ENCODE data around the gene TMCO4.
"Not testable (repeated sequence)": the region's sequence is repeated elsewhere in the genome, so short reads cannot be mapped to it uniquely, and the experiment has no call there.

The TMCO4 gene

GRCh38 chr1:19812875-19813642 lies 13.3 kb upstream of the TMCO4 start:
- no peak for DNase-seq

GRCh38 chr1:19811206-19811851 lies 11.6 kb upstream of the TMCO4 start:
- DNase-seq, result no peak

- no peak for DNase-seq
Measured at GRCh38 chr1:19809044-19809750, 9.5 kb upstream of the TMCO4 start.

DNA sequence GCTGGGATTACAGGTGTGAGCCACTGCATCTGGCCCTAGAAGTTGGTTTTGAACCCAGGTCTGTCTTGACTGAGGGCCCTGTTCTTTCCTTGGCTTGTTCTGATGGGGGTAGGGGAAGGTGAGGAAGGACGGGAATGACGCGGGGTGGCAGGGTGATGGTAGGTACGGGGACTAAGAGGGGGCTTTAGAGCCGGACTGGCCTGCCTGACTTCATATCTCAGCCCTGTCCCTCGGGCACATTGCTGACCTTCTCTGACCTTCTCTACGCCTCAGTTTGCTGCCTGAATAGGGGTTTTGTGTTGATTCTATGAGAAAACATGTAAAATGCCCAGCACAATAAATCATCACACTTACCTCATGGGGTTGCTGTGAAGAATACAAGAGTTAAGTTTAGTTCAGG lies 8.6 kb upstream of the TMCO4 start:
- DNase-seq, result no peak

- DNase-seq, result no peak
Measured at GRCh38 chr1:19804831-19805251, 5.1 kb upstream of the TMCO4 start.

GRCh38 chr1:19802269-19802668 lies 2.6 kb upstream of the TMCO4 start:
- DNase-seq, result no peak

DNA sequence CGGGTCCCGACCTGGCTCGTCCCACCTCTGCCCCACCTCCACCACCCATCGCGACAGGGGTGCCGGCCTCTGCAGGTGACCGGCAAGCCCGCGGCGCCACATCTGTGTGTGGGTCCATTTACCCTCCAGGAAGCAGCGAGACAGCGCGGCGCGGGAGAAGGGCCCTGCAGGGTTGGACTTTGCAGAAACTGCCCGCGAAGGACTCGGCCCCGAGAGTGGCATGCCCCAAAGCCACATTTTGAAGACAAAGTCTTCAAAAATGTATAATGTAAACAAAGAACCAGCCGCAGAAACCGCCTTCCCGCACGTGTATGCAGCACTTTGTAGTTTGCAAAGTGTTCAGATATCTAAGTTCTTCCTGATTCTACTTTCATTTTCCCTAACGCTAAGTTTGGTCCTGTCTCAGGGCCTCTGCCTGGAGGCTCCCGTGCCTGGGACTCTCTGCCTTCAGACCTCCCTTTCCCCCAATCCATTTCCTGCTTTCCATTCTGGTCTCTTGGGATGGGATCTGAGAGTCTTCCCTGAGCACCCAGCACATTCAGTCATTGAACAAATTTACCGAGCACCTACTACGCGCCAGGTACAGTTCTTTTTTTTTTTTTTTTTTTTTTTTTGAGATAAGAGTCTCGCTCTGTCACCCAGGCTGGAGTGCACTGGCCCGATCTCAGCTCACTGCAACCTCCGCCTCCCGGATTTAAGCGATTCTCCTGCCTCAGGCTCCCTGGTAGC lies 524 bp upstream of the TMCO4 start:
- DNase-seq, result no peak

DNA sequence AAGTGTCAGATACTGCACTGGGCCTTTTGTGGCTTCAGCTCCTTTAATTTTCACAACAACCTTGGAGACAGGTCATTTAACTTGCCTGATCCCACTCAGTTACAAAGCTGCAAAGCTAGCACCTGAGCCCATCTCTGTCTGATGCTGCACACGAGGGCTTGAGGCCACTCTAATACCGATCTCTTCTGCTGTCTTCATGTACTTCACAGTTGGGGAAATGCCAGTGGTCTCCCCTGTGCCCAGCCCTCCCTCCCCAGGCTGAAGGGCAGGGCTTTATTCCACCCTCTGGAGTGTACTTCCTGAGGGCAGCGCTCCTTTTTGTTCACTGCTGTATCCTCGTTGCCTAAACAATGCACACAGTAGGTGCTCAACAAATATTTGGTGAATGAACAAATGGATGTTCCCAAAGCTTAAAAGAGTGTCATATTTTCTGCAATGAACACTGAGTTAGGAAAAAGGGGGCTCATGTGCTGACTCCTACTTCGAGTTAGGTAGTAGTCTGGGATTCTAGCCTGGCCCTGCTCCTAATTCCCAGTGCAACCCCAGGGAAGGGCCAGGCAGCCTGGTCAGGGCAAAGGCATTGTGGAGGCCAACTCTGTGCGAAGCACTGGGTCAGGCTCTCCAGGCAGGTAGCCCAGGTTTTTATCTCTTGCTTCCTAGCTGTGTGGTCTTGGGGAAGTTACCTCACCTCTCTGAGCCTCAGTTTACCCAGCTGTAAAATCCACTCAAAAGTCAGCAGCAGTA lies 1.1 kb downstream of the TMCO4 start:
- DNase-seq, result no peak

- no peak for DNase-seq
Measured at GRCh38 chr1:19797827-19798226, 1.9 kb downstream of the TMCO4 start.

- no peak for DNase-seq
Measured at GRCh38 chr1:19794583-19794982, 5.1 kb downstream of the TMCO4 start.

- no peak for DNase-seq
Measured at GRCh38 chr1:19793360-19794046, 6.2 kb downstream of the TMCO4 start.

DNA sequence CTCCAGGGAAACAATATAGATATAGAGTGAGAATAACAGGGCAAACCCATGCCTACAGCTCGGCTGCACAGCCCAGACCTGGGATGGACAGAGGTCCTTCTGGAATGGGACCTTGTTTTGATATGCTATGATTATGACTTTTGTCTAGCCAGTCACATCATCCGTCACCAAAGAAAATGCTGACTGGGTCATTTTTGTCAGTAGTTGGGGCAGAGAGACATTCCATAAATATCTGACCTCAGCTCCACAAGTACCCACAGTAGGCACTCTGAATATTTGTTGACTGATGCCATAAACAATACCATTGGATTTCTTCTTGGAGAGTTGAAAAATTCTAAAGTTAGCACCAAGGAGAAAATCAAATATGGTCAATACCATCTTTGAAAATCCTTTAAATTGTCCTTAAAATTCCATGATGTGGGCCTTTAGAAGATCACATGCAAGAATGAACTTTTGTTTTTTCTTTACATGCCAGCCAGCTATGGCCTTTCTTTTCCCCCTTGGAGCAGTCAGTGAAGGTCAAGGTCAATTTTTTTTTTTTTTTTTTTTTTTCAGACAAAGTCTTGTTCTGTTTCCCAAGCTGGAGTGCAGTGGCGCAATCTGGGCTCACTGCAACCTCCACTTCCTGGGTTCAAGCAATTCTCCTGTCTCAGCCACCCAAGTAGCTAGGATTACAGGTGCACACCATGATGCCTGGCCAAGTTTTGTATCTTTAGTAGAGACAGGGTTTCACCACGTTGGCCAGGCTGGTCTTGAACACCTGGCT lies 7.3 kb downstream of the TMCO4 start:
- DNase-seq, result no peak

DNA sequence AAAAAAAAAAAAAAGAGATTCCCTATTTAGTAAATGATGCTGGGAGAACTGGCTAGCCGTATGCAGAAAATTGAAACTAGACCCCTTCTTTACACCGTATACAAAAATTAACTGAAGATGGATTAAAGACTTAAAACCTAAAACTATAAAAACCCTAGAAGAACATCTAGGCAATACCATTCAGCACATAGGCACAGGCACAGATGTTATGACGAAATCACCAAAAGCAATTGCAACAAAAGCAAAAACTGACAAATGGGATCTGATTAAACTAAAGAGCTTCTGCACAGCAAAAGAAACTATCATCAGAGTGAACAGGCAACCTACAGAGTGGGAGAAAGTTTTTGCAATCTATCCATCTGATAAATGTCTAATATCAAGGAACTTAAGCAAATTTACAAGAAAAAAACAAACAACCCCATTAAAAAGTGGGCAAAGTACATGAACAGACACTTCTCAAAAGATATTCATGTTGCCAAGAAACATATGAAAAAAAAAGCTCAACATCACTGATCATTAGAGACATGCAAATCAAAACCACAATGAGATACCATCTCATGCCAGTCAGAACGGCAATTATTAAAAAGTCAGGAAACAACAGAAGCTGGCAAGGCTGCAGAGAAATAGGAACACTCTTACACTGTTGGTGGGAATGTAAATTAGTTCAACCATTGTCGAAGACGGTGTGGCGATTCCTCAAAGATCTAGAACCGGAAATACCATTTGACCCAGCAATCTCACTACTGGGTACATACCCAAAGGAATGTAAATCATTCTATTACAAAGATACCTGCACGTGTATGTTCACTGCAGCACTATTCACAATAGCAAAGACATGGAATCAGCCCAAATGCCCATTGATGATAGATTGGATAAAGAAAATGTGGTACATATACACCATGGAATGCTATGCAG lies 9.4 kb downstream of the TMCO4 start:
- DNase-seq, result not testable (repeated sequence)

- DNase-seq, result no peak
Measured at GRCh38 chr1:19786988-19787423, 12.7 kb downstream of the TMCO4 start.

DNA sequence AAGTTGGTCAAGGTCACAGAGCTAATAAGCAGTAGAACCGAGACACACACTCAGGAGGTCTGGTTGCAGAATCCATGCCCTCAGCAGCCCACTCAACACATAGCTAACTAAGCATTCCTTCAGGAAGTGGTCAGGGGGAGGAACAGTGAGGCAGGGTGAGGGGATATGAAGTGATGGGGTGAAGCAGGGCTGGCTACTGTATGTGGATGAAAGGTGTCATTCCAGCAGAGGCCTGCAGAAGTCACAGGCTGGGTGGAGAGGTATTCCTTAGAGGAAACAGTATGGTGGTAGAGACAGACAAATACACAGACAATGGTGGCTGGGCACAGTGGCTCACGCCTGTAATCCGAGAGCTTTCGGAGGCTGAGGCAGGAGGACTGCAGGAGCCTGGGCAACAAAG lies 14.1 kb downstream of the TMCO4 start:
- no peak for DNase-seq

DNA sequence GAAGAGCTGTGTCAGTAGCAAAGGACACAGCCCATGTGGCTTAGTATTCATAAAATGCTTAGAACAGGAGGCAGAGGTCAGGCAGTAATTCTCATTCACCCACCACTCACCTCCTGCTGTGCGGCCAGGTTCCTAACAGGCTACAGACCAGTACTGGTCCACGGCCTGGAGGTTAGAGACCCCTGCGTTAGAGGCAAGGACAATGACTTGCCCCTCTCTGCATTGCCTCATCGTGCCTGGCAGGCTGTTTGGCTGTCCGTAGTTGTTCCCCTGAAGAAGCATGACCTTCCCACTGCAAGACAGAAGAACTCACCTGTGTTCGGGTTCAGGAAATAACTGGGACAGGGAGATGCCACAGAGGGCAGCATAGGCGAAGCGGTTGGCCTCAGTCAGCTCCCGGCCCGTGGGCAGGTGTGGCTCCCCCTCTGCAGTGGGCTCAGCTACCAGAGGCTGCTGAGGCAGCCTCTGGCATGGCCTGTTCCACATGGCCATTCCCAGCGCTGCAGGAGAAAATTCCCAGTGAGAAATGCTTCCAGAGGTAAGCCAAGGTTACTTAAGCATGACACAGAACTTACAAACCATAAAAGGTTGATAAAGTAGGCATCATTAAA lies 19.3 kb downstream of the TMCO4 start:
- no peak for DNase-seq

GRCh38 chr1:19776933-19777332 lies 22.8 kb downstream of the TMCO4 start:
- DNase-seq, result no peak

- no peak for DNase-seq
Measured at GRCh38 chr1:19776287-19776686, 23.4 kb downstream of the TMCO4 start.

GRCh38 chr1:19775831-19776230 lies 23.9 kb downstream of the TMCO4 start:
- DNase-seq, result no peak

- no peak for DNase-seq
Measured at GRCh38 chr1:19775317-19775716, 24.4 kb downstream of the TMCO4 start.

All from NCI-H1092 treated with DMSO at 0.1 percent for 48 hours (cell line).